Measurements from ENCODE around the gene BTBD7.

Gene BTBD7

DNA sequence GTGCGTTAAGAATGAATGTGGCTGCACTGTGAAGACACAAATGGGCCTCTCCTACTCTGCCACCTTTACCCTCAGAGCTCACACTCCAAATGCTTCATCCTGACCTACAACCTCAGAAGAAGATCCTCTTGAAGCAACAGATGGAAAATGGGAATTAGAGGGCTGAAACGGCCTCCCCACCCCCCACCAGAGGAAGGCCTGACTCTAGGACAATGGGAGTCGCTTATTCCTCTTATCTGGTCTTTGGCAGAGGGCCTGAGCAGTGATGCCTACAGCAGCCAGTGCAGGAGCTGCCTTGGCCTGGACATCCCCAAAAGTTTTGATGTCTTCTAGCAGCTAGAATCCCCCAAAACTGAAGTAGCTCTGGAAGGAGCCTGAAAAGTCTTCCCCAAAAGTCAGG is 29.2 kb downstream of the BTBD7 start:
- no peak for DNase-seq (ENCODE audit: low read depth)

DNA sequence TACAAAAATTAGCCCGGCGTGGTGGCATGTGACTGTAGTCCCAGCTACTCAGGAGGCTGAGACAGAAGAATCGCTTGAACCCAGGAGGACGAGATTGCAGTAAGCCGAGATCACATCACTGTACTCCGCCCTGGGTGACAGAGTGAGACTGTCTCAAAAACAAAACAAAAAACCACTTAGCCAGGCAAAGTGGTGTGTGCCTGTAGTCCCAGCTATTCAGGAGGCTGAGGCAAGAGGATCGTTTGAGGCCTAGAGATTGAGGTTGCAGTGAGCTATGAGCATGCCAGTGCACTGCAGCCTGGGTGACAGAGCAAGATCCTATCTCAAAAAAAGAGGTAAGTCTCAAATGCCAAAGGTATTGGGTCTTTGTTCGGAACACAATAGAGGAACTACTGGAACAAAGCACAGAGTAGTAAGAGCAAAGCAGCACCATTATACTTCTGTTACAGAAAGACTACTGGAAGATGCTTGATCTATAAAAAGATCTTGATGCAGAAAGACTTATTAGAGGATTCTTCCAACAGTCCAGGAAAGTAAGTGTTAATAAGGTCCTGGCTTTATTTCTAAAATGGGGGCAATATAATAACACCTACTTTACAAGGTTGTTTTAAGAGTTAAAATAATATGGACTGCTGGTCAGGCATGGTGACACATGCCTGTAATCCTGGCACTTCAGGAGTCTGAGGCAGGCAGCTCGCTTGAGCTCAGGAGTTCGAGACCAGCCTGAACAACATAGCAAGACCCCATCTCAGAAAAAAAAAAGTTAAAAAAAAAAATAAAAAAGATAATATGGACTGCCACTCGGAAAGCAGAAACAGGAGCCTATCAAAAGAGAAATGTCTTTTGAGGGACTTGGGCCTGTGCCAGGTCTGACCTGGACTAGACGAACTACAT is 29.9 kb downstream of the BTBD7 start:
- DNase-seq (ENCODE audit: low read depth), result no peak

DNA sequence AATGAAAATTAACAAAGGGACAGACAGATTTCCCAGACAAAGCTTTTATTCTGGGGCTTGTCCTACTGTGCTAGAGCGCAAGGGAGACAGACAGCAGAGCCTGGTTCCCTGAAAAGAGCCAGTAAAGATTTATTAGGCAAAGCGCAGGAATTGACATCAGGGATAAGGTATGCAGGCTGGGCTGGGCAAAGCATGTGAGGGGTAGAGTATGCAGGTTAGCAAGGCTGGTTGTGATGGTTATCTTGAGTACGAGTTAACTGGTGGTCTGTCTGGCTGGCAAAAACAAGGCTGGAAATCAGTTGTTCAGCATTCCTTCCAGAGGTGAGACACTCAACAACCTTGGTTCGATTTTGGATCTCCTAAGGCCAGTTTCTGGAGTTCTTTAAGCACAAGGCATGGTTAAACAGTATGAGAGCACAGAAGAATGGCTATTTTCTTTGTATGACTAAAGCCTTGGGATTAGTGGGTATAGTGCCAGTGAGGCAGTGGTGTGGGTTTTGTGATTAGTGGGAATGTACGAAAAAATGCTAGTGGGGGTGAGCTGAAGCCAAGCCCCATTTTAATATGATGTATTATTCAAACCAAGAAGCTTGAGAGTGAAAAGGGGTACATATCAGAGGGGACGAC is 30.9 kb downstream of the BTBD7 start:
- no peak for DNase-seq (ENCODE audit: low read depth)

DNA sequence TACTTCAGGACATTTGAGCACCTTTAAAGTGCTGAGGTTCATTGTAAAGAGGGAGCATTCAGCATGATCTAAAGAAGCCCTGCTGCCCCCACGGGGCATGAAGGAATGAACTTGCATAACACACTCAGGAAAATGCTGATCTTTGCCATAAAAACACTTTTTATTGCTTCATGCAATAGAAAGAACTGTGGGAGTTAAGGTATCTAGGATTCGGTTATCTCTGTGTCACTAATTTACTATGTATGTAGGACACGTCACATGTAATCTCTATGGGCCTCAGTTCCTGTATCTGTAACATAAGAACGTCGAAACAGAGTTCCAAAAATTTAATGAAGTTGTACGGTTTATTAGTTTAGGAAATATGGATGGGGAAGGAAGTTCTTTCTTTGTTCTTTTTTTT is 33.0 kb downstream of the BTBD7 start:
- no peak for DNase-seq (ENCODE audit: low read depth)

DNA sequence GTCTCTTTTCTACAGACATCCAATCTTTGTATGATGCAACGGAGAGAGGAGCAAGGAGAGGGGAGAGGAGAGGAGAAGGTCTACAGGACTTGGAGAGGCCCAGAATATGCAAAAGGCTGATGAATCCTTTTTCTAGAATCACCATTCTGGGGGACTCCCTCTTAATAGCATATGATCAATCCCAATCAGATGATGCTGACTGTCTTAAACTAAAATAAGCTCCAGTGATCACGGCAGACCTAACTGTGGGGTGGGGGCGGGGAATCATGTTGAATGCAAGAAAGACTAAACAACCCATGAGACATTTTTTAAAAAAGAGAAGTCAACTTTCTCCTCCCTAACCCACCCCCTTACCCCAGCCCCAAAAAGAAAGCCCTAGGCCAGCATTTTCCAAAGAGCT is 33.4 kb downstream of the BTBD7 start:
- DNase-seq (ENCODE audit: low read depth), result no peak

DNA sequence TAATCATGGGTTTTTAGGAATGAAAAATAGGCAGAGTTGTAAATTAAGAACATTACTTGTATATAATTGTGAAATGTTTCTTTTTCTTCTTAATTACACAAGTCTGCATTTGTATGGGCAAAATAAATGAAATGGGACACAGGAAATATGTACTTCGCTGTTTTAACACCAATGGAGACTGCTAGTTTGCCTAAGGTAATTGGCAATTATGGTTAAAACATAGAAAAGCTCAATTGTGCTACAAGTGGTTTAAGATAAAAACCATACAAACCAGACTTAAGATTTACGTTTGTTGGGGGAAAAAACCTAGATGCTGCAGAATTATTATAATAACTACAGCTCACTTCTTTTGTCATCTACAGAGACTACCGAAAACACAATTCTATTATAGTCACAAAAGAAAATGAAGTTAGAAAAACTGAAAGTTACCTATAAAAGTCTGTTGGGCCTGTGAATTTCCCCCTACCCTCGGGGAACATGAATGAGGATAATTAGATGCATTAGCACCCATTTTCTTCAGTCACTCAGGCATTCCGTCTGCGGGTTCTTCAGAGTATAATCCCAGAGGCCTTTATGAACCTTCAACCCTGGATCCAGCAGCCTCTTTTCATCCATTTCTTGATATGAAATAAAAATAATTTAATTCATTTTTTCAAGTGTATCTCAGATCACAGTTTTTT is 37.2 kb downstream of the BTBD7 start:
- DNase-seq (ENCODE audit: low read depth), result no peak

DNA sequence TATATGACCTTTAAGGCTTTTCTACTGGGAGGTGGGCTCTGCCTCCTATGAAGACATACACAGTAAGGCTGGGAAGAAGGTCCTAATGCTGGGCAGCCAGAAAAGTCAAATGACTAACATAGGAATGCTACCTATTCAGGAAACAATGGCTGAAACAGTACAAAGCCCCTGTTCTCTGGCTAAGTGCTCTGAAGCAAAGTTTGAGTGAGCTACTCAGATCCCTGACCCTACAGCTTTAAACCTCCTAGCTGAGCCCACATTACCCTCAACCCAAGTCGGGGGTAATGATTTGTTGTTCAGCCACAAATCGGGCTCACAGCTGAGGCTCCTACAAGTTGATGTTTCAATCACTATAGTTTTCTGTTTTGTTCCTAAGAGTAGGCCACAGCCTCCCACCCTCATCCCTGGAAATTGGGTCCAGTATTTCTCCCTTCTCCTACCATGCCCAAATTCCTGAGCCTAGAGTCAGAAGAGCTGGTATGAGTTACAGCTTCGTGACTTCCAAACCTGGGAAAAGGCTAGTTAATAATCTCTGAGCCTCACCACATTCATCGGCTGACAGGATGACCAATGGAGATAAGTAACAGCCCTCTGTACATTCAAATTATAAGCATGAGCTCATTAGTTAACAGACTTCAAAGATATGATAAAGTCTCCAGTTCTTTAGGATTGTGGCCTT is 46.5 kb downstream of the BTBD7 start:
- DNase-seq (ENCODE audit: low read depth), result no peak

DNA sequence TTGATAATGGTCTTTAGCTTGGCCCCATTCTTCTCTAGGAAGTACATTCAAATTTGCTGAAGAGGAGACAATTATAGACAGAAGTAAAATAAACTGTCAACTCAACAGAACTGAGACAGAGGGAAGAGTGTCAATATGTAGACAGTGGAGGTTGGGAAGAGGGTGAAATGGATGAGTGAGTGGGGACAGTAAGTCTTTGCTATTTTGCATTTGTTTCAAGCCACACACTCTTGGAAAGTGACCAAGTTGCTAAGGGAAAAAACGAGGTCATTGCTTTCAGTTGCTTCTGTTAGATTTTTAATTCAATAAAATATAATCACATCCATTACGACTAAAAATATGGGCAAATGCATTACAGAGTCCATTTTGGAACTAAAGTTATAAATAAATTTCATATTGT is 47.8 kb downstream of the BTBD7 start:
- DNase-seq (ENCODE audit: low read depth), result no peak

DNA sequence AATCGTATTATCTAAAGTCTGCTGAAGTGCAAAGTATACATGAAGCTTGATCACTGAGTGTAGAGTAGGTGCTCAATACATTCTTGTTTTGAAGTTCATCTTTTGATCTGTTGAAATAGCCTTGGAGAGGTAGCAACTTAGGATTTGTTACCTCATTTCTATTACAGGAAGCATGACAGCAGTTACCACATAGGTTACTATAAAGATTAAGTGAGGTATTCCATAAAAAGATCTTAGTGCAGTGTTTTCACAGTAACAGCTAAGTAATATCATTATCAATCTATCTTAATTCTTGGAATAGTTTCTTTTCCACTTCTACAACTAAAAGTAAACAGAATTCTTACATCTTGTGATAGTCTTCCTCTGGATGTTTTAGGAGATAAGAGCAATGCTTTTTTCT is 50.9 kb downstream of the BTBD7 start:
- DNase-seq (ENCODE audit: low read depth), result no peak

DNA sequence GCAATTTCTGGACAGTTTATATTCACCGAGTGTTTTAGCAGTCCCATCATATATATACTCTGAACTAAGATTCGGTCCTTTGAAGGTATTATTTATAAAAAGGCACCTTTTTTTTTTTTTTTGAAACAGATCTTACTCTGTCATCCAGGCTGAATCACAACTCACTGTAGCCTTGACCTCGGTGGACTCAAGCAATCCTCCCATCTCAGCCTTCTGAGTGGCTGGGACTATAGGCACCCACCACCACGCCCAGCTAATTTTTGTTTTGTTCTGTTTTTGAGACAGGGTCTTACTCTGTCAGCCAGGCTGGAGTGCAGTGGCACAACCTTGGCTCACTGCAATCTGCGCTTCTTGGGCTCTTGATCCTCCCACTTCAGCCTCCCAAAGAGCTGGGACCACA is 52.1 kb downstream of the BTBD7 start:
- no peak for DNase-seq (ENCODE audit: low read depth)

DNA sequence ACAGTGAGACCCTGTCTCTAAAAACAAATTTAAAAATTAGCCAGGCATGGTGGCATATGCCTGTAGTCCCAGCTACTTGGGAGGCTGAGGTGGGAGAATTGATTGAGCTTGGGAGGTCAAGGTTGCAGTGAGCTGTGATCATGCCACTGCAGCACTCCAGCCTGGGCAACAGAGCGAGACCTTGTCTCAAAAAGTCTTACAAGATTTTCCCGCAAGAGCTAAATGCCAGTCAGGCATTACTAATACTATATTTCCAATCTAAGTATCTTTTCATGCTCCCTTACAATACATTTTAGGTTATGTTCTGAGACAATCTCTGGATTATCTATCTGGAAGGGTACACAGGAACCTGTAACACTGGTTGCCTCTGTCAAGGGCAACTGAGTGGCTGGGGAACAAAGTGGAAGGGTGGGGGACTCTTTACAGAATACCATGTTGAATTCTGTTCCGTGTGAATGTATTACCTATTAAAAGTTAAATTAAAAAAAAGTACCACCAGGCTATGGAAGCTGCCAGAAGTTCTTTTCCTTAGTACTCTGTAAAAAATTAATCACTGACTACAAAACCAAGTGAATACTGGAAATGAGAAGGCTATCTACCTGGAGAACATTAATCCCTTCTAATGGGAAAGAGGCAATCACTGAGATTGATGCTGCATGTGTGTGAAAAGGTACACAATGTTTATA is 56.7 kb downstream of the BTBD7 start:
- DNase-seq (ENCODE audit: low read depth), result no peak

DNA sequence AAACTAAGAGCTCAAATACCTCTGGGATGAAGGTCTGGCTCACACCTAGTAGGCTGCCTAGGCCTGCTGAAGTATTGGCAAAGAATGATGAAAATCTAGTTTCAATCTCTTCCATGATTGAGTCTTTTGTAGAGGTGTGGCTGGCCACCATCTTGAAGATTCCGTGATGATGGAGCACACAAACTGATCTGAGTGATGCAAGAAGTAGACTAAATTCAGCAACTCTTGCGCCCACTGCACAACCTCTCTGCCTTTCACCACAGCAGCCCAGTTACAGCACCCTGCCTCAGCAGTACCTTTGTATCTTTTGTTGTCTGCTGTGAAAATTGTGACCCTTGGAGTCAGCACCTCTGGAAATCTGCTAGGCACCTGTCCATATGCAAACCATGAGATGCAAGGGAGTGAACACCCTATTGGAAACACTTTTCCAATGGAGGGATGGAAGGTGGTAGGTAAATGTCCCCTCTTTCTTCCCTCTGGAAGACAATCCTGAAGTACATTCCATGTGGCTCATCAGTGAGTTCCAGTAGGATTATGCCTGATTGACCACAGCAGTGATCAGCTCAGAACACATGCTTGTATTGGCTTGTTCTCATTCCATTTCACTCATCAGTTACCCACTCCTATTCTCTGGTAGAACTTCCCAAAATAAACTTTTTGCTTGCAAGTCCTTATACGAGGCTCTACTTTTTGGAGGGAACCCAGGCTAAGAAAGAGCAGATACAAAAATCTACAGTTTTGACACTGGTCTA is 58.6 kb downstream of the BTBD7 start:
- DNase-seq (ENCODE audit: low read depth), result no peak

DNA sequence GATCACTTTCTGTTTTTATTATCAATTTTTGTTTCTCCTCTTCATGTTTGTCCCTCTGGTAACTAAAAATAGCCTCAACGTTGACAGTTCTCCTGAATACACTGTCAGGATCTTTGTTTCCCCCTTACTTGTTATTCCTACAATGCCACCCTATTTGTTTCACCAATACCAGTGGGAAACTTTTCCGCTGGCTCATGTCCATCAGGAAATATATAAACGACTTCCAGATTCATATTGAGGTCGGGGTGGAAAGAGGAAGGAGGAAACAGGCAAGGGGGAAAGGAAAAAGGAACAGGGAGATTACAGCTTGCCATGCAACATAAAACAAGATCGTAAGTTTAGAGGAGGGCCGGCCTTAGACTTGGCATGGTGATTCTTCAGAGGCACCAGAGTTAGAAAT is 61.7 kb downstream of the BTBD7 start:
- DNase-seq (ENCODE audit: low read depth), result no peak

DNA sequence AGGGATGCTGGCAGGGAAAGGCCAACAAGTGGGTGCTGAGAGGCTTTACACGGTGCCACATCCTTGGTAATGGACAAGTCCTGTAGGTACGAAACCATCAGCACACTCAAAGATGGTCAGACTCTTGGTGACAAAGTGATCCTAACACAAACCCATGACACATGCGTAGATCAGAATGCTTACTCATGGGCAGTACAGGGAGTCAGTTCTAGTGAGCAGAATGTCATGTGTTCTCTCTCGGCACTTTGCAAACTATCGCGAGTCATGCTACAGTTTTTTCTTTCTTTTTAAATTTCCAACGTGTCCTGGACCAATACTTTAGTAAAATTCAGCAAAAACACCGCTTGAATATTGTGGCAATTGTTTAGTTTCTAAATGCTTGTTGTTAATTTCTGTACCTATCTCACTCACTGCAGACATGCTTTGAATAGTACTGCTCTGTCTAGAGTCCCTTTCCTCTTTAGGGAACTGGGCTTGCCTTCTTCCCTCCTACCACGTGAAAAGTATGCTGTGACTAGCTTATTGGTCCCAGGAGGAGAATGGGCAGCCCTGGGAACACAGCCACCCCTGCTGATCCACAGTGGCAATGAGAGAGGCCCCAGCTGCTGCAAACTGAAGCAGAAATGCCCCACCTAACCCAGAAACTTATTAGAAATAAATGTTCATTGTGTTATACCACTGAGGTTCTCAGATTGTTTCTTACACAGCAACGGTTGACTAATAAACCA is 63.3 kb downstream of the BTBD7 start:
- DNase-seq (ENCODE audit: low read depth), result no peak

DNA sequence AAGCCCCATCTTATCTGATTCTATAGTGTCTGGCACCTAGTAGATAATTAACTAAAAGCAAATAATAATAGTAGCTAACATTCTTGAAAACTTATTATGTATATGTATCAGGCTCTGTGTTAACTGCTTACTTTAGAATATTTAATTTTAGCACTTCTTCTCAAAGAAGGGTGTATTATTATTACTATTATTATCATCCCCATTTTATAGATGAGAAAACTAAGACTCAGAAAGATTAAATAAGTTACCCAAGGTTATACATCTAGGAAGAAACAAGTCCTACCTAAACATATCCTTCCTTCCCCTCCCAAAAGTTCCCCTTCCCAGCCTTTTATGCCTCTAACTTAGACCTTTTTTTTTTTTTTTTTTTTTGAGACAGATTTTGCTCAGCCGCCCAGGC is 64.4 kb downstream of the BTBD7 start:
- DNase-seq (ENCODE audit: low read depth), result no peak

DNA sequence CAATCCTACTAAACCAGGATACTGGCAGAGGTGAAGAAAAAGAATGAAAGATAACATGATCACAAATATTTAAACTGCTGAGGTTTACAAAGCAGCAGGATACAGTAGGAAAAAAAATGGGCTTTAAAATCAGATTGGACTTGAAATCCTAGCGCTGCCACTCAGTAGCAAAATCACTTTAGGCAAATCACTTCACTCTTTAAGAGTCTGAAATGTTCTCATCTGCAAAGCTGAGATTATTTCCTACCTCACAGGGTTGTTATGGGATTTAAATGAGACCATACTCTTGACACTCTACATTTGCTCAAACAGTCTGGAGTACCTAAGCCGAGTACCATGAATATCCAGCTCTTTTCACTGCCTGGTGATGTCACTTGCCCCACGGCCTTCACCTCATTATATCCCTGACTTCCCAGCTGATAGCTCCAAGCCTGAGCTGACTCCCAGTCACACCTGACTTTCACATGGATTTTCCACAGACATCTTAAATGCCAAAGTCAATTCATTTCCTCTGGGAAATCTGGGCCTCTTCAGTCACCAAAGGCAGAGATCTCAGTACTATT is 65.6 kb downstream of the BTBD7 start:
- no peak for DNase-seq (ENCODE audit: low read depth)

DNA sequence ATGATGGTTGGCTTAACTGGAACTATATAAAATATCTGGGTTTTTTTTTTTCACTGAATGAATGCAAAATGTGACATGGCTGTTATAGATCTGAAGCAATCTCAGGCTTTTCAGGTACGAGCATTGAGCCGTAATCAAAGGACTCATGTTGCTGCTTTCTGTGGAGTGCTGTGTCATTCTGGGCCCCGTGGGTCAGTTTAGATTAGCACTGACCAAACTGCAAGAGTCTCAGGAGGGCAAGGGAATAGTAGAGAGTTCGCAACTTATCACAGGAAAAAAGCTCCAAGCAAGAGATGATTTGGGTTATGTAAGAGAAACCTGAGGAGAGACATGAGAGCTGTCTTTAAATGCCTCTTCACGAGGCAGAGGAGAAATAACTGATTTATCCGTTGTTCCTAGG is 66.7 kb downstream of the BTBD7 start:
- no peak for DNase-seq (ENCODE audit: low read depth)

DNA sequence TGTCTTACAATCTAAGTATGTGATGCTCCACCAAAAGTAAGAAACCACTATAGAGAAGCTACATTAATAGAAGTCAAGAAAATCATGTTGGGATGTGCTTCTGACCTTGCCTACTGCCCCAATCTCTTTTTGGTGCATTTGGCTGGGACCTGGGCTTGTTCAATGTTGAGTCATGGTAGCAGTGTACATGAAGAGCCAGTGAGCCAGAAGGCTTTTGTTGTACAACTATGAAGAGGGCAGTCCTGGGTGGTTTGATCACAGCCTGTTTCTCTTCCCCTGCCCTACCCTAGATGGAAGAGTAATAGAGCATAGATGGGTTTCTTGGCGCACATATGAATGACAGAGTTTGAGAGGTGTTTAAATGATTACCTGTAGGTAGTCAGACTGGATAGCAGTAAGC is 69.4 kb downstream of the BTBD7 start:
- DNase-seq (ENCODE audit: low read depth), result no peak

DNA sequence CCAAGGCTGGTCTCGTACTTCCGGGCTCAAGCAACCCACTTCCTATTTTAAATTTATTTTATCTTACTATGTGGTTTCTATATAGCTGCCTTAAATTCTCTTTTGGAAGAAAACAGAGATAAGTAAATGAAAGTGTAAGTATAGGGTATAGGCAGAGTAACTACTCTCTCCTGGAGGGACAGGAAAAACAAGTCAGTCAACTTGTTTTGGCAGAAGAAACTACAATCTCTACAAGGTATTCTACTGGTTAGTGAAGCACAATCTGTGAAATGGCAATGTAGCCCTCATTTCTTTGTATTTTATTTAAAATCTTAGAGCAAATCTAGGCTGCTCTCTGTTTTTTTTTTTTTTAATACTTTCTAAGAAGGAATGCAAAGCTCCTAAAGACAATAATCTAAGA is 70.4 kb downstream of the BTBD7 start:
- no peak for DNase-seq (ENCODE audit: low read depth)

DNA sequence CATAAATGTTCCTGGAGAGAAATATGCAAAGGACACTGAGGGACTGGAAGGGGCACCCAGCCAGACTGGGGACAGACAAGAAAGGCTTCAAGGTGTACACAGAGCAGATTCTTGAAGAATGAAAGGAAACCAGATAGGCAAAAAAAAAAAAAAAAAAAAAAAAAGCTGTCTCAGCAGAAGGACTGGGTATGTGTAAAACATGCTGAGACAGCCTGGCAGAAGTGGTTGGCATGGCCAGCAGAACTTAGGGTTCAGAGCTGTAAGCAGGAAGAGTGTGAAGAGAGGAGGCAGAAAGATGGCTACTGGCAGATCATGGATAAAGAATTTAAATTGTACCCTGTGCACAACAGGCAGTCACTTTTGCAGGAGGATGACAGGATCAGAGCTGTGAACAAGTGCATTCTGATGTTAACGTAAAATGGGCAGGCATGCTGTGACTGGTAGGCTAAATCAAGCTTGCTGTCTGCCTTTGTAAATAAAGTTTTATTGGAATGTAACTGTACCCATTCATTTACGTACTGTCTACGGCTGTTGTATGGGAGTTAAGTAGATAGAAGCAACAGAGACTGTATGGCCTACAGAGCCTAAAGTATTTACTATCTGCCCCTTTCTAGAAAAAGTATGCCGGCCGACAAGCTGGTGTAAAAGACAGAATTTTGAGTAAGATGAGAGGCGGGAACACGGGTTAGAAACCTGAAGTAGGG is 83.6 kb downstream of the BTBD7 start:
- DNase-seq (ENCODE audit: low read depth), result no peak

Measured in activated T-cell treated with anti-CD3 and anti-CD28 coated beads for 1 hour (primary cell).